ENCODE results near the gene SORBS1.

DNA sequence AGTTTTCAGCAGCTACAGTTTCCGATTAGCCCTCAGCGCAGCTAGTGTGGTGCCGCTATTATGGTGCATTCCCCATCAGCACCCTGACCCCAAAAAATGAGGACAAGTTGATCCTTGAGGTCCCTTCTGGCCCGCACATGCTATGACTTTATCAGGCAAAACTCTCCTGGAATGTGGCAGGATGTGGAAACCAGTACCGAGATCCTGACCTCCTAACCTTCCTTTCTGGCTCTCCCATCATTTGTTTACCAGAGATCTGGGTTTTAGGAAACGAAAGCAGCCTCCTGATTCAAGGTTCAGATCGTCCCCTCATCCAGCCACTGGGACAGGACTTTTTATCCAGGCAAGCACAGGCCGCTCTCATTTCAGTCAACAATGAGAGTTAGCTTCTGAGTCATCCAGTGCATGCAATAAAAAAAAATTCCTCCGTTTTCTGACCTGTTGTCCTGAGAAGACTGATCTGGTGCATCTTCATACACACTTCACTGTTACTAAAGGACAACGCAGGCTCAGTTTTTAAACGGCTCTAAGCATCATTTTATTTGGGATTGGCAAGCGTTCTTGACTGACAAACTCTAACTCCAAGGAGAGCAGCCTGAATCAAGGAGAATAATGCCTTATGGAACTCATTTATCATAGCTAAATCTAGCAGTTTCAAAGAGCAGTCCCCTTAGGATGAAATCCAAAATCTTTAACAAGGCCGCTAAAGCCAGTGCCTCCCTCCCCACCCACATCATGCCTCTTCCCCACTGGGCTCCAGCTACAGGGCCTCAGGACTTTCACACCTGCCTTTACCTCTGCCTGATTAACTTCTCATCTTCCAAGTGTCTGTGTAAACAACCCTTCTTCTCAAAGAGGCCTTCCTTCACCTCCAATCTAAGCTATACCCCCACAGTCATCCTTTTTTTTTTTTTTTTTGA is 287.5 kb downstream of the SORBS1 start:
- TF ChIP-seq, protein P1, sequence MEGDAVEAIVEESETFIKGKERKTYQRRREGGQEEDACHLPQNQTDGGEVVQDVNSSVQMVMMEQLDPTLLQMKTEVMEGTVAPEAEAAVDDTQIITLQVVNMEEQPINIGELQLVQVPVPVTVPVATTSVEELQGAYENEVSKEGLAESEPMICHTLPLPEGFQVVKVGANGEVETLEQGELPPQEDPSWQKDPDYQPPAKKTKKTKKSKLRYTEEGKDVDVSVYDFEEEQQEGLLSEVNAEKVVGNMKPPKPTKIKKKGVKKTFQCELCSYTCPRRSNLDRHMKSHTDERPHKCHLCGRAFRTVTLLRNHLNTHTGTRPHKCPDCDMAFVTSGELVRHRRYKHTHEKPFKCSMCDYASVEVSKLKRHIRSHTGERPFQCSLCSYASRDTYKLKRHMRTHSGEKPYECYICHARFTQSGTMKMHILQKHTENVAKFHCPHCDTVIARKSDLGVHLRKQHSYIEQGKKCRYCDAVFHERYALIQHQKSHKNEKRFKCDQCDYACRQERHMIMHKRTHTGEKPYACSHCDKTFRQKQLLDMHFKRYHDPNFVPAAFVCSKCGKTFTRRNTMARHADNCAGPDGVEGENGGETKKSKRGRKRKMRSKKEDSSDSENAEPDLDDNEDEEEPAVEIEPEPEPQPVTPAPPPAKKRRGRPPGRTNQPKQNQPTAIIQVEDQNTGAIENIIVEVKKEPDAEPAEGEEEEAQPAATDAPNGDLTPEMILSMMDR (IDR thresholded peaks at IDR 0.05), result no peak
- TF ChIP-seq EZH2 (IDR thresholded peaks at IDR 0.05), result no peak
- no peak for TF ChIP-seq EZH2phosphoT487 (IDR thresholded peaks at IDR 0.05)

Data from neural progenitor cell (in vitro differentiated cells).